Measurements from ENCODE around the gene NPW.

NPW gene

GRCh38 chr16:1984347-1985225, 35.0 kb upstream of the NPW start:
- no peak for DNase-seq (ENCODE audit: low spot score)
- Histone ChIP-seq H3K36me3 (replicated peaks in 1 of 2; ENCODE audit: control insufficient read depth in 2 of 2, insufficient read depth in 2 of 2, low read length in 2 of 2) (peaks cover 22 to 24% of the 10 kb centered on the region in 2 donors), H3K27ac (replicated peaks; ENCODE audit: low read length) (peak overlapping the region; percentile 60), H3K79me1 (ENCODE audit: low read depth, low read length) (peaks cover 13% of the 10 kb centered on the region), H3K18ac (ENCODE audit: low read length) (peak overlapping the region; percentile 97), H3K4ac (ENCODE audit: low read length) (peak overlapping the region; percentile 94), H3K9ac (ENCODE audit: low read depth, low read length, poor library complexity) (peak overlapping the region; percentile 86), H3K4me3 (ENCODE audit: low read length in 2 of 2) (peak overlapping the region; percentile 87 to 93), H2BK12ac (ENCODE audit: low read length) (peak overlapping the region; percentile 18), H2BK5ac (ENCODE audit: low read length) (peak overlapping the region; percentile 47), H2BK120ac (ENCODE audit: low read depth, low read length) (peak overlapping the region; percentile 35), H3K23ac (ENCODE audit: low read depth, low read length, poor library complexity) (peak overlapping the region; percentile 93), H3K14ac (ENCODE audit: low read length) (no peak overlapping the region), H3K9me3 (replicated peaks in 1 of 2; ENCODE audit: control insufficient read depth in 2 of 2, insufficient read depth in 1 of 2, low read depth in 1 of 2, low read length in 2 of 2) (no peaks in the 10 kb centered on the region), H4K8ac (ENCODE audit: low read depth, low read length) (no peak overlapping the region), H3K4me1 (ENCODE audit: control insufficient read depth in 2 of 2, insufficient read depth in 1 of 2, low read depth in 1 of 2, low read length in 2 of 2) (peaks cover 17 to 34% of the 10 kb centered on the region in 2 donors), H3K4me2 (ENCODE audit: insufficient read depth, low read length, poor library complexity, severe bottlenecking) (peak overlapping the region; percentile 76), H2AK5ac (ENCODE audit: low read depth, low read length) (peak overlapping the region; percentile 98), H3K27me3 (ENCODE audit: control insufficient read depth in 3 of 3, insufficient read depth in 3 of 3, low read depth in 1 of 3, low read length in 3 of 3) (peaks cover 9 to 46% (median 21%) of the 10 kb centered on the region in 3 experiments), H4K91ac (ENCODE audit: low read depth, low read length, poor library complexity) (no peak overlapping the region), H2BK15ac (ENCODE audit: low read length) (peak overlapping the region; percentile 55), H2AFZ (ENCODE audit: low read length) (peak overlapping the region; percentile 99)
- WGBS, 2 donors (ENCODE audit: extremely low coverage in 2 of 2, insufficient read length in 2 of 2, insufficient replicate concordance in 1 of 2): no CpG with 5 or more reads among the region's 58 CpGs

GRCh38 chr16:1985466-1986150, 34.0 kb upstream of the NPW start:
- H3K36me3 ChIP-seq (replicated peaks in 1 of 2; ENCODE audit: control insufficient read depth in 2 of 2, insufficient read depth in 2 of 2, low read length in 2 of 2): peaks cover 22 to 24% of the 10 kb centered on the region in 2 donors
- H3K4ac ChIP-seq (ENCODE audit: low read length): no peak overlapping the region
- H3K27ac ChIP-seq (replicated peaks; ENCODE audit: low read length): no peak overlapping the region
- H3K23ac ChIP-seq (ENCODE audit: low read depth, low read length, poor library complexity): no peak overlapping the region
- no peak overlapping the region for H4K8ac ChIP-seq (ENCODE audit: low read depth, low read length)
- no peaks in the 10 kb centered on the region for H3K9me3 ChIP-seq (replicated peaks in 1 of 2; ENCODE audit: control insufficient read depth in 2 of 2, insufficient read depth in 1 of 2, low read depth in 1 of 2, low read length in 2 of 2)
- H2BK120ac ChIP-seq (ENCODE audit: low read depth, low read length): no peak overlapping the region
- H3K4me1 ChIP-seq (ENCODE audit: control insufficient read depth in 2 of 2, insufficient read depth in 1 of 2, low read depth in 1 of 2, low read length in 2 of 2): peaks cover 21 to 30% of the 10 kb centered on the region in 2 donors
- peaks cover 13% of the 10 kb centered on the region for H3K79me1 ChIP-seq (ENCODE audit: low read depth, low read length)
- H2BK12ac ChIP-seq (ENCODE audit: low read length): no peak overlapping the region
- H4K91ac ChIP-seq (ENCODE audit: low read depth, low read length, poor library complexity): no peak overlapping the region
- no peak overlapping the region for H3K18ac ChIP-seq (ENCODE audit: low read length)
- no peak overlapping the region for H2BK15ac ChIP-seq (ENCODE audit: low read length)
- no peak overlapping the region for H2AK5ac ChIP-seq (ENCODE audit: low read depth, low read length)
- peak overlapping the region; percentile 76 for H3K4me2 ChIP-seq (ENCODE audit: insufficient read depth, low read length, poor library complexity, severe bottlenecking)
- peaks cover 14 to 42% (median 14%) of the 10 kb centered on the region in 3 experiments for H3K27me3 ChIP-seq (ENCODE audit: control insufficient read depth in 3 of 3, insufficient read depth in 3 of 3, low read depth in 1 of 3, low read length in 3 of 3)
- no peak overlapping the region for H2BK5ac ChIP-seq (ENCODE audit: low read length)
- DNase-seq (ENCODE audit: low spot score): no peak
- peak overlapping the region; percentile 24 to 87 for H3K4me3 ChIP-seq (ENCODE audit: low read length in 2 of 2)
- no peak overlapping the region for H3K14ac ChIP-seq (ENCODE audit: low read length)
- H2AFZ ChIP-seq (ENCODE audit: low read length): no peak overlapping the region
- H3K9ac ChIP-seq (ENCODE audit: low read depth, low read length, poor library complexity): peak overlapping the region; percentile 18
- WGBS, 2 donors (ENCODE audit: extremely low coverage in 2 of 2, insufficient read length in 2 of 2, insufficient replicate concordance in 1 of 2): no CpG with 5 or more reads among the region's 14 CpGs

GRCh38 chr16:1987198-1987597, 32.4 kb upstream of the NPW start:
- Histone ChIP-seq H2BK120ac (ENCODE audit: low read depth, low read length) (no peak overlapping the region), H3K27ac (replicated peaks; ENCODE audit: low read length) (no peak overlapping the region), H3K79me1 (ENCODE audit: low read depth, low read length) (peaks cover 13% of the 10 kb centered on the region), H2BK5ac (ENCODE audit: low read length) (no peak overlapping the region), H3K18ac (ENCODE audit: low read length) (no peak overlapping the region), H2BK12ac (ENCODE audit: low read length) (no peak overlapping the region), H3K23ac (ENCODE audit: low read depth, low read length, poor library complexity) (peak overlapping the region; percentile 80), H2AK5ac (ENCODE audit: low read depth, low read length) (no peak overlapping the region), H4K91ac (ENCODE audit: low read depth, low read length, poor library complexity) (no peak overlapping the region), H3K4me1 (ENCODE audit: control insufficient read depth in 2 of 2, insufficient read depth in 1 of 2, low read depth in 1 of 2, low read length in 2 of 2) (peaks cover 22 to 27% of the 10 kb centered on the region in 2 donors), H3K9ac (ENCODE audit: low read depth, low read length, poor library complexity) (no peak overlapping the region), H3K4ac (ENCODE audit: low read length) (no peak overlapping the region), H2BK15ac (ENCODE audit: low read length) (no peak overlapping the region), H3K4me2 (ENCODE audit: insufficient read depth, low read length, poor library complexity, severe bottlenecking) (no peak overlapping the region), H4K8ac (ENCODE audit: low read depth, low read length) (no peak overlapping the region), H3K14ac (ENCODE audit: low read length) (no peak overlapping the region), H3K27me3 (ENCODE audit: control insufficient read depth in 3 of 3, insufficient read depth in 3 of 3, low read depth in 1 of 3, low read length in 3 of 3) (peaks cover 18 to 40% (median 28%) of the 10 kb centered on the region in 3 experiments), H3K4me3 (ENCODE audit: low read length in 2 of 2) (no peak overlapping the region), H3K36me3 (replicated peaks in 1 of 2; ENCODE audit: control insufficient read depth in 2 of 2, insufficient read depth in 2 of 2, low read length in 2 of 2) (peaks cover 22 to 24% of the 10 kb centered on the region in 2 donors), H2AFZ (ENCODE audit: low read length) (no peak overlapping the region), H3K9me3 (replicated peaks in 1 of 2; ENCODE audit: control insufficient read depth in 2 of 2, insufficient read depth in 1 of 2, low read depth in 1 of 2, low read length in 2 of 2) (peaks cover 0 to 4% of the 10 kb centered on the region in 2 donors)
- WGBS, 2 donors (ENCODE audit: extremely low coverage in 2 of 2, insufficient read length in 2 of 2, insufficient replicate concordance in 1 of 2): no CpG with 5 or more reads among the region's 10 CpGs
- DNase-seq (ENCODE audit: low spot score): no peak
